HUES48 (cell line): ENCODE results near the gene LINC00632.

Experiments
- H3K27ac ChIP-seq: one replicate; pipeline ENCODE4 v1.7.0; 2013; ENCODE audit warnings: low read depth, low read length, inconsistent platforms
- H3K27me3 ChIP-seq: 2 replicates; pipeline ENCODE4 v1.6.1; 2013; ENCODE audit warnings: mild to moderate bottlenecking, low read length; ENCODE audit not compliant: control insufficient read depth, insufficient read depth
- H3K36me3 ChIP-seq: 2 replicates; pipeline ENCODE4 v1.6.1; 2013; ENCODE audit warnings: low read length; ENCODE audit not compliant: control insufficient read depth, insufficient read depth
- H3K4me1 ChIP-seq: 2 replicates; pipeline ENCODE4 v1.6.1; 2013; ENCODE audit warnings: mild to moderate bottlenecking, low read length; ENCODE audit not compliant: control insufficient read depth, insufficient read depth
- H3K4me3 ChIP-seq: 2 replicates; pipeline ENCODE4 v1.5.1; 2013; ENCODE audit warnings: mild to moderate bottlenecking, low read depth, low read length
- H3K9ac ChIP-seq: 2 replicates; pipeline ENCODE4 v1.6.1; 2013; ENCODE audit warnings: mild to moderate bottlenecking, low read depth, low read length, moderate library complexity
- H3K9me3 ChIP-seq: 2 replicates; pipeline ENCODE4 v1.6.1; 2013; ENCODE audit warnings: low read length; ENCODE audit not compliant: control insufficient read depth, insufficient read depth

LINC00632 gene

DNA sequence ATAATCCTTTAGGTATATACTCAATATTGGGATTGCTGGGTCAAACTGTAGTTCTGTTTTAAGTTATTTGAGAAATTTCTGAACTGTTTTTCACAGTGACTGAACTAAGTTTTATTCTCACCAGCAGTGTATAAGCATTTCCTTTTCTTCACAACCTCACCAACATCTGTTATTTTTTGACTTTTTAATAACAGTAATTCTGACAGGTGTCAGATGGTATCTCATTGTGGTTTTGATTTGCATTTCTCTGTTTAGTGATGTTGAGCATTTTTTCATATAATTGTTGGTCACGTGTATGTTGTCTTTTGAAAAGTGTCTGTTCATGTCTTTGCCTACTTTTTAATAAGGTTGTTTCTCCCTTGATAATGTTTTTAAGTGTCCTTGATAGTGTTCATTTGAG, 112.6 kb downstream of the LINC00632 start:
- peaks cover 17% of the 10 kb centered on the region for H3K9me3 ChIP-seq
- no peak overlapping the region for H3K27ac ChIP-seq
- H3K9ac ChIP-seq, result no peak overlapping the region
- no peak overlapping the region for H3K4me3 ChIP-seq
- H3K4me1 ChIP-seq, result peaks cover 19% of the 10 kb centered on the region
- no peaks in the 10 kb centered on the region for H3K27me3 ChIP-seq
- H3K36me3 ChIP-seq, result no peaks in the 10 kb centered on the region

DNA sequence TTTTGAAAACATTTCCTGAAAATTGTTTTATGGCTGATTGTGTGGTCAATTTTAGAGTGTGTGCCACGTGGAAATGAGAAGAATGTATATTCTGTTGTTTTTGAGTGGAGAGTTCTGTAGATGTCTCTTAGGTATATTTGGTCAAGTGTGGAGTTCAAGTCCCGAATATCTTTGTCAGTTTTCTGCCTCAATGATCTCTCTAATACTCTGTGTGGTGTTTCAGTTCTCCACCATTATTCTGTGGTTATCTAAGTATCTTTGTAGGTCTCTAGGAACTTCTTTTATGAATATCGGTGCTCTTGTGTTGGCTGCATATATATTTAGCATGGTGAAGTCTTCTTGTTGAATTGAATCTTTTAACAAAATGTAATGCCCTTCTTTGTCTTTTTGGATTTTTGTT, 113.3 kb downstream of the LINC00632 start:
- H3K27ac ChIP-seq, result no peak overlapping the region
- no peak overlapping the region for H3K4me3 ChIP-seq
- no peaks in the 10 kb centered on the region for H3K36me3 ChIP-seq
- no peak overlapping the region for H3K9ac ChIP-seq
- H3K27me3 ChIP-seq, result no peaks in the 10 kb centered on the region
- peaks cover 14% of the 10 kb centered on the region; the same call in 1 of the 2 replicates for H3K9me3 ChIP-seq
- peaks cover 19% of the 10 kb centered on the region for H3K4me1 ChIP-seq

DNA sequence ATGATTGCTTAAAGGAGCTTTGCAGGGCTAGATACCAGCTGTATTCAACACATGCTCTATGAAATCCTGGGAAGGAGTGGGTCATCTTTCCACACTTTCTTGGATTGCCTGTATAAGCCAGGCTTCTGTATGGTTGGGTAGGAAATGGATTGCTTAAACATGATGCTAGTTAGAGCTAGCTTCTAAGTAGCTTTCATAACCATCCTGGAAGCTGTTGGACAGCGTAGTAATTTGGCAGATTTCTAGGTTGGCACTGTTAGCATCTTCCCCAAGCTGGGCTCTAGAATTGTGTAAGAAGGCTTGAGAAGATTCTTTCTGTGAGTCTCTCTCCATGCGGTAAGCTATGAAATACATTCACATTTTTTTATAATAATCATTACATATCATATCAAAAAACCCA, 127.3 kb downstream of the LINC00632 start:
- Histone ChIP-seq H3K4me3 (no peak overlapping the region), H3K4me1 (no peaks in the 10 kb centered on the region), H3K27me3 (no peaks in the 10 kb centered on the region), H3K9ac (no peak overlapping the region), H3K36me3 (no peaks in the 10 kb centered on the region), H3K27ac (no peak overlapping the region), H3K9me3 (peaks cover 3% of the 10 kb centered on the region; the same call in 1 of the 2 replicates)
